ENCODE data around the gene CALD1.

Gene CALD1

GRCh38 chr7:134866617-134867016 is 87.2 kb downstream of the CALD1 start:
- peak; percentile 63 for DNase-seq

DNA sequence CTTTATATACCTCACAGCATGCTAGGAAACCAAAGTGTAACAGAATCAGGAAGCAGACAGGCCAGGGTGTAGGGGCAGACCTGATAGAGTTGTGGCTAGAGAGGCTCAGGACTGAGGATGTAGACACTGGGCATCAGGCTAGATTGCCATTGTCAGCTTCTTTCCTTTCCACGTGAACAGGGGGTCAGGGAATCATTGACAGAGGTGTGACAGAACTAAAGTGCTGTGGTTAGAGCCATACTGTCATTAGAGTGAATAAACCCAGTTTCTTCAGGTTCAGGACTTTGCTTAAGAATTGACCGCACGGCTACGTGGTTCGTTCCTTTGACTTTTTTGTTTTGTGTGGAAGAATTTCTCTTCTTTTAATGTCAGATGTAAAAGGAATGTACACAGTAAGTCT is 90.7 kb downstream of the CALD1 start:
- no peak for DNase-seq

- DNase-seq: no peak
Measured at GRCh38 chr7:134870781-134871180, 91.3 kb downstream of the CALD1 start.

GRCh38 chr7:134873253-134873652 is 93.8 kb downstream of the CALD1 start:
- DNase-seq: peak; percentile 50

- no peak for DNase-seq
Measured at GRCh38 chr7:134874407-134874806, 95.0 kb downstream of the CALD1 start.

GRCh38 chr7:134875867-134876266 is 96.4 kb downstream of the CALD1 start:
- DNase-seq: peak; percentile 79

GRCh38 chr7:134878746-134879357 is 99.4 kb downstream of the CALD1 start:
- DNase-seq: no peak

DNA sequence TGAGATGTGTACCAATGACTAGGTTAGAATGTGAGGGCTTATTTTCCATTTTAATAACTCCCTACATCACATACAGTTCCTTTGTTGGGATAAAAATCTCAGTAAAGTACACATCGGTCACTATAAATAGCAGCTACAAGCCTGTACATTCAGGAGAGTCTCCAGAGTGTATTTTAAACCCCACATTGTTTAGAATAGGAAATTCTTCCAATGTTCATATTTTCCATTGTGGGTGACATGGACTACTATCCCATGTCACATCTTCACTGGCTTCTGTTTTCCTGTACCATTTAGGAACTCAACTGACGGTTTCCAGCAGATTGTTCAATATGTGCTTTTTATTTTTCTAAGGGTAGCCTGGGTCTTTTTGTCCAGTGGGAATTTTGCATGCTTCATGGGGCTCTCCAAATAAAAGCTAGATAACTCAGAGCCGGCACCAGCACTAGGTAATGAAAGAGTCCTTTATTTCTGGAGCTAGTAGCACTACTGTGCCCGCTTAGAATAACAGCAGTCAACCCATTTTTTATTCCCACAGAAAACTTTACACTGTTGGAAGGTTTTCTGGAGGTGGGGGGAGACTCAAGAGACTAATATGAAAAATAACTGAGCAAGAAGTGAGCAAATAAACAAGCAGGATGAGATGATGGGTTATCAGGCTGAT is 100.5 kb downstream of the CALD1 start:
- DNase-seq: peak; percentile 53

- no peak for DNase-seq
Measured at GRCh38 chr7:134882481-134882880, 103.0 kb downstream of the CALD1 start.

- peak; percentile 71 for DNase-seq
Measured at GRCh38 chr7:134885967-134886352, 106.5 kb downstream of the CALD1 start.

- DNase-seq: peak; percentile 64
Measured at GRCh38 chr7:134886353-134887057, 107.1 kb downstream of the CALD1 start.

DNA sequence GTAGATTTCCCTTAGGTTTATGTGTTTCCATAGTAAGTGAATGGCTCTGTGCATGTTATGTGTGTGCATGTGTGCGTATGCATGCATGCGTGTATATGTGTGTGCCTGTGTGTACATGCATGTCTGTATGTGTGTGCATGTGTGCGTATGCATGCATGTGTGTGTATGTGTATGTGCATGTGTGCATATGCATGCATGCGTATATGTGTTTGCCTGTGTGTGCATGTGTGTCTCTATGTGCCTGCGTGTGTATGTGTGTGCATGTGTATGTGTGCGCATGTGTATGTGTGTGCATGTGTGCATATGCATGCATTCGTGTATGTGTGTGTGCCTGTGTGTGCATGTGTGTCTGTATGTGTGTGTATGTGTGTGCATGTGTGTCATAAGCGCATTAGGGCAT is 108.1 kb downstream of the CALD1 start:
- no peak for DNase-seq

- no peak for DNase-seq
Measured at GRCh38 chr7:134888141-134888740, 108.8 kb downstream of the CALD1 start.

- peak; percentile 82 for DNase-seq
Measured at GRCh38 chr7:134890246-134891240, 111.1 kb downstream of the CALD1 start.

GRCh38 chr7:134891262-134891695 is 111.8 kb downstream of the CALD1 start:
- DNase-seq: peak; percentile 79

GRCh38 chr7:134891696-134892678 is 112.6 kb downstream of the CALD1 start:
- peak; percentile 49 for DNase-seq

DNA sequence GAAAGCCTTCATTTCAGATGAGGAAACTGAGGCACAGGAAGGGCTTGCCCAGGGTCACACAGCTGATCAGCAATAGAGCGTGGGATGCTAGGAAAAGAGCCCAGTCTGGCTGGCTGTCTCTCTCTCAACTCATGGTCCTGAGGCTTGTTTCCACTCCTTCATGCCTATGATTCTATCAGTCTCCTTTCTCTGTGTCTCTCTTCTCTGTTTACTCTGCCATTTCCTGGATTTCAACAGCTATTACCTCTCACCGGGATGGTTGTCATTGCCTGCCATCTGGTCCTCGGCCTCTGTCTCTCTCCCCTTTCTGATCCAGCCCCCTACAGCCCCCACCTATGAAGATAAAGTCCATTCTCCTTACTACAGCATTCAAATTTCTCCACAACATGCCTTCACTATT is 113.5 kb downstream of the CALD1 start:
- no peak for DNase-seq

DNA sequence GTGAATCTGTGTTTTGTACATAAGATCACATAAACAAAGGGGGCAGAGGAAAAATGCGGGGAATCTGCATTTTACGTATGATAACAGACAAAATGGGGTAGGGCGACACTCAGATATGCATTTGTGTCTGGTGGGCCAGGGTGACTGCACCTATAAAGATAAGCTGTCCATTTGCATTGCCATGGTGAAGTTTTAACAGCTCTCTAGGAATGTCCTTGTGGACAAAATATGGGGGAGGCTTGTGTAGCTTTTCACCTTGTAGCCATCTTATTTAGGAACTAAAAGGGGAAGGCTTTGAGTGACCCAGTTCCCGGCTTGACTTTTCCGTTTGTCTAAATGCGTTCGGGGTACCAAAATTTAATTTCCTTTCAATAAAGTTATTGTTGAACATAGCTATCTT is 114.5 kb downstream of the CALD1 start:
- DNase-seq: no peak

- no peak for DNase-seq
Measured at GRCh38 chr7:134894928-134895327, 115.5 kb downstream of the CALD1 start.

GRCh38 chr7:134896073-134896472 is 116.6 kb downstream of the CALD1 start:
- no peak for DNase-seq

- DNase-seq: no peak
Measured at GRCh38 chr7:134897936-134898335, 118.5 kb downstream of the CALD1 start.

Measured in fibroblast of skin of back (primary cell).